WTC11 (cell line): Measurements from ENCODE around the gene MIB2. TPM values are rescaled to one million over a fixed set of nuclear protein-coding genes. Genes with fewer than 3 reads are reported as not detected.
A peak's percentile ranks its signal among the peaks of the same experiment; 100 is the strongest.

ENCODE experiments used
- ATAC-seq: fragments of 200-7000 bp; cut with Tn5 transposase; 2 replicates; pipeline ENCODE4 v1.10.0; 2021; ENCODE audit warnings: mild to moderate bottlenecking, moderate library complexity
- CTCF ChIA-PET: fragments of 300-600 bp; sonication (Branson Sonifier 250); formaldehyde crosslinking; loops from one replicate; lab custom pipeline; 2021; ENCODE audit warnings: antibody characterized with exemption; lab: Charles Lee
- POLR2A ChIA-PET: fragments of 350-600 bp; sonication (Branson Sonifier 250); formaldehyde crosslinking; loops from one replicate; lab custom pipeline; 2021; ENCODE audit warnings: antibody characterized with exemption; lab: Charles Lee
- DNase-seq: peaks from one replicate; pipeline ENCODE4 v3.0.0; 2021; ENCODE audit warnings: low spot score
- H3K27ac Mint-ChIP-seq: 2 replicates; pipeline ENCODE4 v1.8.0; 2021; ENCODE audit warnings: mixed read lengths
- H3K27me3 Mint-ChIP-seq: 2 replicates; pipeline ENCODE4 v1.8.0; 2021; ENCODE audit warnings: low read depth, mild to moderate bottlenecking, moderate library complexity, mixed read lengths
- H3K36me3 Mint-ChIP-seq: 2 replicates; pipeline ENCODE4 v1.8.0; 2021; ENCODE audit warnings: mixed read lengths
- H3K4me1 Mint-ChIP-seq: 2 replicates; pipeline ENCODE4 v1.8.0; 2022; ENCODE audit warnings: mixed read lengths
- H3K4me3 Mint-ChIP-seq: 2 replicates; pipeline ENCODE4 v1.8.0; 2021; ENCODE audit warnings: mild to moderate bottlenecking, moderate library complexity, mixed read lengths
- H3K9me3 Mint-ChIP-seq: 2 replicates; pipeline ENCODE4 v1.8.0; 2021; ENCODE audit warnings: mixed read lengths
- ESRRA ChIP-seq: sonication (generic); formaldehyde crosslinking; IDR thresholded peaks from 2 replicates; pipeline ENCODE4 v1.8.1; 2022; ENCODE audit warnings: mild to moderate bottlenecking, missing genetic modification reagents, borderline replicate concordance
- GRHL2 ChIP-seq: fragments of 250-450 bp; sonication (Bioruptor Pico); IDR thresholded peaks from 2 replicates; pipeline ENCODE4 v1.8.0; 2022; ENCODE audit warnings: mild to moderate bottlenecking, moderate library complexity; ENCODE audit not compliant: insufficient replicate concordance, severe bottlenecking
- HMGA2 ChIP-seq: fragments of 250-450 bp; sonication (Bioruptor Pico); IDR thresholded peaks from 2 replicates; pipeline ENCODE4 v1.4.0; 2021; ENCODE audit warnings: mild to moderate bottlenecking, moderate library complexity
- OVOL2 ChIP-seq: fragments of 250-450 bp; sonication (Bioruptor Pico); IDR thresholded peaks from 2 replicates; pipeline ENCODE4 v1.9.0; 2021; ENCODE audit warnings: mild to moderate bottlenecking, borderline replicate concordance
- RELA ChIP-seq: sonication (generic); formaldehyde crosslinking; IDR thresholded peaks from 2 replicates; pipeline ENCODE4 v1.8.1; 2022; ENCODE audit warnings: missing genetic modification reagents, mild to moderate bottlenecking, borderline replicate concordance
- ZNF121 ChIP-seq: sonication (generic); formaldehyde crosslinking; IDR thresholded peaks from 2 replicates; pipeline ENCODE4 v1.8.0; 2023; ENCODE audit warnings: missing genetic modification reagents
- ZNF317 ChIP-seq: sonication (generic); formaldehyde crosslinking; IDR thresholded peaks from 2 replicates; pipeline ENCODE4 v1.8.1; 2023; ENCODE audit warnings: low read depth, mild to moderate bottlenecking, moderate library complexity, missing genetic modification reagents, borderline replicate concordance
- total RNA-seq: library from RNA; stranded (reverse); gene quantifications from 3 replicates; pipeline ENCODE4 v1.2.3, GENCODE V29; 2021
- TF ChIP-seq, protein P1 (sequence below): fragments of 250-450 bp; sonication (Bioruptor Pico); IDR thresholded peaks from 2 replicates; pipeline ENCODE4 v1.9.0; 2021; ENCODE audit warnings: mild to moderate bottlenecking
- TF ChIP-seq, protein P2 (sequence below): sonication (generic); formaldehyde crosslinking; IDR thresholded peaks from 2 replicates; pipeline ENCODE4 v1.8.1; 2022; ENCODE audit warnings: low read depth, mild to moderate bottlenecking, moderate library complexity, missing genetic modification reagents, borderline replicate concordance
- TF ChIP-seq, protein P3 (sequence below): sonication (generic); formaldehyde crosslinking; IDR thresholded peaks from 2 replicates; pipeline ENCODE4 v1.8.0; 2022; ENCODE audit warnings: mild to moderate bottlenecking, missing genetic modification reagents
- TF ChIP-seq, protein P4 (sequence below): fragments of 200-600 bp; IDR thresholded peaks from 2 replicates; pipeline ENCODE4 v1.8.0; 2022; ENCODE audit warnings: antibody characterized with exemption
- TF ChIP-seq, protein P5 (sequence below): fragments of 250-450 bp; sonication (Bioruptor Pico); IDR thresholded peaks from 2 replicates; pipeline ENCODE4 v2.1.2; 2022; ENCODE audit warnings: mild to moderate bottlenecking, moderate library complexity
- TF ChIP-seq, protein P6 (sequence below): sonication (generic); formaldehyde crosslinking; IDR thresholded peaks from 2 replicates; pipeline ENCODE4 v1.8.1; 2022; ENCODE audit warnings: mild to moderate bottlenecking, moderate library complexity, missing genetic modification reagents
- TF ChIP-seq, protein P7 (sequence below): fragments of 250-450 bp; sonication (Bioruptor Pico); IDR thresholded peaks from 2 replicates; pipeline ENCODE4 v1.8.0; 2021; ENCODE audit warnings: mild to moderate bottlenecking

MIB2 gene
- total RNA-seq, 1 experiment from 2014 or later: 90.6 TPM

DNA sequence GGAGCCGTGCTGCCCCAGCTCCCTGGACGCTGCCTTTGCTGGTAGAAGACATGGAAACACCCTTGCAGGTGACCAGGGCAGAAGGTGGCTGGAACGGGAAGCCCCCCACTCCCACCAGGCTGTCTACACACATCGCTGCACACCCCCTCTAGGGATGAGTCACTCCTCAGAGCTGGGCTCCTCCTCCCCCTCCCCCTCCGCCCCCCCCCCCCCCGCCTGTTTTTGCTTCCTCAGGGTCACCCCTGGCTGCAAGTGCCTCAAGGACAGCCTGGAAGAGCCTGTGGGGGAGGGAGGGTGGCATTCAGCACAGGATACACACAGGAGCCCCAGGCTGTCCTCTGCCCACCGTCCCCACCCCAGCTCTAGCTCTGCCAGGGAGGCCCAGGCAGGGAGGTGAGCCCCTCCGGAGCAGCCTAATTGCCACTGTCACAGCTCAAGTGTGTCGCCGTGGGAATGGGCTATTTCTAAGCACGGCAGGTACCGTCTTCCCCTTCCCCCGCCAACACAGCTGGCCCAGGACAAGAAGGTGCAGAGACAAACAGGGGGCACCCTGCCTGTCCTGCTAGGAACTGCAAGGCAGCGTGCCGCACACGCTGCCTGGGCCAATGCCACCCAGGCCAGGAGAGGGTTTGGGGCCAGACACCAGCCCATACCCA, 17.9 kb upstream of the MIB2 start (continued):
- TF ChIP-seq, protein P1, sequence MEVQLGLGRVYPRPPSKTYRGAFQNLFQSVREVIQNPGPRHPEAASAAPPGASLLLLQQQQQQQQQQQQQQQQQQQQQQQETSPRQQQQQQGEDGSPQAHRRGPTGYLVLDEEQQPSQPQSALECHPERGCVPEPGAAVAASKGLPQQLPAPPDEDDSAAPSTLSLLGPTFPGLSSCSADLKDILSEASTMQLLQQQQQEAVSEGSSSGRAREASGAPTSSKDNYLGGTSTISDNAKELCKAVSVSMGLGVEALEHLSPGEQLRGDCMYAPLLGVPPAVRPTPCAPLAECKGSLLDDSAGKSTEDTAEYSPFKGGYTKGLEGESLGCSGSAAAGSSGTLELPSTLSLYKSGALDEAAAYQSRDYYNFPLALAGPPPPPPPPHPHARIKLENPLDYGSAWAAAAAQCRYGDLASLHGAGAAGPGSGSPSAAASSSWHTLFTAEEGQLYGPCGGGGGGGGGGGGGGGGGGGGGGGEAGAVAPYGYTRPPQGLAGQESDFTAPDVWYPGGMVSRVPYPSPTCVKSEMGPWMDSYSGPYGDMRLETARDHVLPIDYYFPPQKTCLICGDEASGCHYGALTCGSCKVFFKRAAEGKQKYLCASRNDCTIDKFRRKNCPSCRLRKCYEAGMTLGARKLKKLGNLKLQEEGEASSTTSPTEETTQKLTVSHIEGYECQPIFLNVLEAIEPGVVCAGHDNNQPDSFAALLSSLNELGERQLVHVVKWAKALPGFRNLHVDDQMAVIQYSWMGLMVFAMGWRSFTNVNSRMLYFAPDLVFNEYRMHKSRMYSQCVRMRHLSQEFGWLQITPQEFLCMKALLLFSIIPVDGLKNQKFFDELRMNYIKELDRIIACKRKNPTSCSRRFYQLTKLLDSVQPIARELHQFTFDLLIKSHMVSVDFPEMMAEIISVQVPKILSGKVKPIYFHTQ: no peak
- no peak for TF ChIP-seq ZNF121 (CRISPR knock-in tag)
- TF ChIP-seq ESRRA (CRISPR knock-in tag): no peak
- TF ChIP-seq, protein P2, sequence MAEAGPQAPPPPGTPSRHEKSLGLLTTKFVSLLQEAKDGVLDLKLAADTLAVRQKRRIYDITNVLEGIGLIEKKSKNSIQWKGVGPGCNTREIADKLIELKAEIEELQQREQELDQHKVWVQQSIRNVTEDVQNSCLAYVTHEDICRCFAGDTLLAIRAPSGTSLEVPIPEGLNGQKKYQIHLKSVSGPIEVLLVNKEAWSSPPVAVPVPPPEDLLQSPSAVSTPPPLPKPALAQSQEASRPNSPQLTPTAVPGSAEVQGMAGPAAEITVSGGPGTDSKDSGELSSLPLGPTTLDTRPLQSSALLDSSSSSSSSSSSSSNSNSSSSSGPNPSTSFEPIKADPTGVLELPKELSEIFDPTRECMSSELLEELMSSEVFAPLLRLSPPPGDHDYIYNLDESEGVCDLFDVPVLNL (CRISPR knock-in tag): no peak
- TF ChIP-seq RELA (CRISPR knock-in tag): no peak
- TF ChIP-seq, protein P3, sequence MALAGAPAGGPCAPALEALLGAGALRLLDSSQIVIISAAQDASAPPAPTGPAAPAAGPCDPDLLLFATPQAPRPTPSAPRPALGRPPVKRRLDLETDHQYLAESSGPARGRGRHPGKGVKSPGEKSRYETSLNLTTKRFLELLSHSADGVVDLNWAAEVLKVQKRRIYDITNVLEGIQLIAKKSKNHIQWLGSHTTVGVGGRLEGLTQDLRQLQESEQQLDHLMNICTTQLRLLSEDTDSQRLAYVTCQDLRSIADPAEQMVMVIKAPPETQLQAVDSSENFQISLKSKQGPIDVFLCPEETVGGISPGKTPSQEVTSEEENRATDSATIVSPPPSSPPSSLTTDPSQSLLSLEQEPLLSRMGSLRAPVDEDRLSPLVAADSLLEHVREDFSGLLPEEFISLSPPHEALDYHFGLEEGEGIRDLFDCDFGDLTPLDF (CRISPR knock-in tag): no peak
- no peak for TF ChIP-seq OVOL2 (CRISPR knock-in tag)

DNA sequence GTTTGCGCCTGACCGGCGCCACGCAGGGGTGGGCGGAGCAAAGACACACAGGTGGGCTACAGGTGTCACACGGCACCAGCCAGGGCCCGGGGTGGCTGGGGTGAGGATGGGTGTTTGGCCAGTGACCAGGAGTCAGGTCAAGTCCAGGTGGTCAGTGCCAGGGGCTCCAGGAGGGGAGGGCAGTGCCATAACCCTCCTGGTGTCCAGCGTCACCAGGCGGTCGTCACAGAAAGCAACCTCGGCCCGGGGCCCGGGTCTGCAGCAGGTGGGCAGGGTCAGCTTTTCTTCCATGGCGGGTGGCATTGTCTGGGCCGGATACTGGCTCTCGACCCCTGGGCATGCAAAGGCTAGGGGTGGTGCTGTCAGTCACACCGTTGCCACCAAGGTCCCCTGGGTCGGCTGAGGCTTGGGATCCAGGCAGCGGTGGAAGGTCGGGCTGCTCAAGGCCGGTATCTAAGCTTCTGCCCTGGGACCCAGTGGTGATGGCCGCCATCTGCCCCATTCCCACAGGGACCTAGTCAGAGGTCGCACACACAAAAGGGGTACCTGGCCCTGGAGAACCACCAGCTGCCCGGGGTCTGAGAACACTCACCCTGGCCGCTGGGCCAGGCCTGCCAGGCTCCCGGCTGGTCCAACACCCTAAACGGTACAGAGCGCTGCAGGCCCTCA, 17.1 kb upstream of the MIB2 start:
- ChIA-PET CTCF (interaction anchor here (1.0 to 3.3 kb wide), 4 partner anchors 12 to 47 kb away, joined by 4 to 13 read pairs (median 4); partner anchors contain the start of gene MIB2), POLR2A (no interaction called here)
- H3K4me3 Mint-ChIP-seq: peak overlapping the region; percentile 72
- H3K4me1 Mint-ChIP-seq: peaks cover 10% of the 10 kb centered on the region; the same call in 1 of the 2 replicates
- TF ChIP-seq HMGA2 (CRISPR knock-in tag) (no peak), ZNF317 (no peak), OVOL2 (CRISPR knock-in tag) (no peak), GRHL2 (no peak), RELA (CRISPR knock-in tag) (no peak)
- TF ChIP-seq, protein P4, sequence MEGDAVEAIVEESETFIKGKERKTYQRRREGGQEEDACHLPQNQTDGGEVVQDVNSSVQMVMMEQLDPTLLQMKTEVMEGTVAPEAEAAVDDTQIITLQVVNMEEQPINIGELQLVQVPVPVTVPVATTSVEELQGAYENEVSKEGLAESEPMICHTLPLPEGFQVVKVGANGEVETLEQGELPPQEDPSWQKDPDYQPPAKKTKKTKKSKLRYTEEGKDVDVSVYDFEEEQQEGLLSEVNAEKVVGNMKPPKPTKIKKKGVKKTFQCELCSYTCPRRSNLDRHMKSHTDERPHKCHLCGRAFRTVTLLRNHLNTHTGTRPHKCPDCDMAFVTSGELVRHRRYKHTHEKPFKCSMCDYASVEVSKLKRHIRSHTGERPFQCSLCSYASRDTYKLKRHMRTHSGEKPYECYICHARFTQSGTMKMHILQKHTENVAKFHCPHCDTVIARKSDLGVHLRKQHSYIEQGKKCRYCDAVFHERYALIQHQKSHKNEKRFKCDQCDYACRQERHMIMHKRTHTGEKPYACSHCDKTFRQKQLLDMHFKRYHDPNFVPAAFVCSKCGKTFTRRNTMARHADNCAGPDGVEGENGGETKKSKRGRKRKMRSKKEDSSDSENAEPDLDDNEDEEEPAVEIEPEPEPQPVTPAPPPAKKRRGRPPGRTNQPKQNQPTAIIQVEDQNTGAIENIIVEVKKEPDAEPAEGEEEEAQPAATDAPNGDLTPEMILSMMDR: no peak
- TF ChIP-seq, protein P5, sequence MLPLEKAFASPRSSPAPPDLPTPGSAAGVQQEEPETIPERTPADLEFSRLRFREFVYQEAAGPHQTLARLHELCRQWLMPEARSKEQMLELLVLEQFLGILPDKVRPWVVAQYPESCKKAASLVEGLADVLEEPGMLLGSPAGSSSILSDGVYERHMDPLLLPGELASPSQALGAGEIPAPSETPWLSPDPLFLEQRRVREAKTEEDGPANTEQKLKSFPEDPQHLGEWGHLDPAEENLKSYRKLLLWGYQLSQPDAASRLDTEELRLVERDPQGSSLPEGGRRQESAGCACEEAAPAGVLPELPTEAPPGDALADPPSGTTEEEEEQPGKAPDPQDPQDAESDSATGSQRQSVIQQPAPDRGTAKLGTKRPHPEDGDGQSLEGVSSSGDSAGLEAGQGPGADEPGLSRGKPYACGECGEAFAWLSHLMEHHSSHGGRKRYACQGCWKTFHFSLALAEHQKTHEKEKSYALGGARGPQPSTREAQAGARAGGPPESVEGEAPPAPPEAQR (CRISPR knock-in tag): no peak
- TF ChIP-seq, protein P6, sequence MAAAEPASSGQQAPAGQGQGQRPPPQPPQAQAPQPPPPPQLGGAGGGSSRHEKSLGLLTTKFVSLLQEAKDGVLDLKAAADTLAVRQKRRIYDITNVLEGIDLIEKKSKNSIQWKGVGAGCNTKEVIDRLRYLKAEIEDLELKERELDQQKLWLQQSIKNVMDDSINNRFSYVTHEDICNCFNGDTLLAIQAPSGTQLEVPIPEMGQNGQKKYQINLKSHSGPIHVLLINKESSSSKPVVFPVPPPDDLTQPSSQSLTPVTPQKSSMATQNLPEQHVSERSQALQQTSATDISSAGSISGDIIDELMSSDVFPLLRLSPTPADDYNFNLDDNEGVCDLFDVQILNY: no peak
- TF ChIP-seq, protein P7, sequence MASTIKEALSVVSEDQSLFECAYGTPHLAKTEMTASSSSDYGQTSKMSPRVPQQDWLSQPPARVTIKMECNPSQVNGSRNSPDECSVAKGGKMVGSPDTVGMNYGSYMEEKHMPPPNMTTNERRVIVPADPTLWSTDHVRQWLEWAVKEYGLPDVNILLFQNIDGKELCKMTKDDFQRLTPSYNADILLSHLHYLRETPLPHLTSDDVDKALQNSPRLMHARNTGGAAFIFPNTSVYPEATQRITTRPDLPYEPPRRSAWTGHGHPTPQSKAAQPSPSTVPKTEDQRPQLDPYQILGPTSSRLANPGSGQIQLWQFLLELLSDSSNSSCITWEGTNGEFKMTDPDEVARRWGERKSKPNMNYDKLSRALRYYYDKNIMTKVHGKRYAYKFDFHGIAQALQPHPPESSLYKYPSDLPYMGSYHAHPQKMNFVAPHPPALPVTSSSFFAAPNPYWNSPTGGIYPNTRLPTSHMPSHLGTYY (CRISPR knock-in tag): no peak
- no peaks in the 10 kb centered on the region for H3K36me3 Mint-ChIP-seq
- H3K9me3 Mint-ChIP-seq: no peaks in the 10 kb centered on the region
- peaks cover 25% of the 10 kb centered on the region for H3K27me3 Mint-ChIP-seq
- ATAC-seq (no peak), DNase-seq (no peak)
- no peak overlapping the region for H3K27ac Mint-ChIP-seq
